Progenitor cell of endocrine pancreas (in vitro differentiated cells): Measurements from ENCODE around the gene TMEM220. TPM values are rescaled to one million over a fixed set of nuclear protein-coding genes. Genes with fewer than 3 reads are reported as not detected.
"Not testable (repeated sequence)": the region's sequence is repeated elsewhere in the genome, so short reads cannot be mapped to it uniquely, and the experiment has no call there.

Experiments used
- DNase-seq: peaks from one replicate; pipeline ENCODE4 v3.0.0; 2021; ENCODE audit warnings: low spot score; ENCODE audit not compliant: unreplicated experiment
- H3K27ac Mint-ChIP-seq: 2 replicates; pipeline ENCODE4 v1.8.0; 2021; ENCODE audit warnings: mild to moderate bottlenecking, moderate library complexity, mixed read lengths
- H3K27me3 Mint-ChIP-seq: 2 replicates; pipeline ENCODE4 v1.8.0; 2021; ENCODE audit warnings: mixed read lengths
- H3K36me3 Mint-ChIP-seq: 2 replicates; pipeline ENCODE4 v1.8.0; 2022; ENCODE audit warnings: mixed read lengths; ENCODE audit not compliant: insufficient read depth
- H3K4me1 Mint-ChIP-seq: 2 replicates; pipeline ENCODE4 v1.8.0; 2021; ENCODE audit warnings: low read depth, mixed read lengths
- H3K4me3 Mint-ChIP-seq: 2 replicates; pipeline ENCODE4 v1.8.0; 2021; ENCODE audit warnings: low read depth, mild to moderate bottlenecking, moderate library complexity, mixed read lengths
- H3K9me3 Mint-ChIP-seq: 2 replicates; pipeline ENCODE4 v1.8.0; 2021; ENCODE audit warnings: low read depth, mixed read lengths
- total RNA-seq: library from RNA; stranded (reverse); gene quantifications from 2 replicates; pipeline ENCODE4 v1.2.1, GENCODE V29; 2021
- TF ChIP-seq, protein P1 (sequence below): fragments of 200-600 bp; sonication (generic); IDR thresholded peaks from one replicate; pipeline ENCODE4 v1.5.0; 2021; ENCODE audit warnings: antibody characterized with exemption, mild to moderate bottlenecking; ENCODE audit not compliant: unreplicated experiment

The TMEM220 gene
- total RNA-seq, 1 donor from 2014 or later = 3.3 TPM

DNA sequence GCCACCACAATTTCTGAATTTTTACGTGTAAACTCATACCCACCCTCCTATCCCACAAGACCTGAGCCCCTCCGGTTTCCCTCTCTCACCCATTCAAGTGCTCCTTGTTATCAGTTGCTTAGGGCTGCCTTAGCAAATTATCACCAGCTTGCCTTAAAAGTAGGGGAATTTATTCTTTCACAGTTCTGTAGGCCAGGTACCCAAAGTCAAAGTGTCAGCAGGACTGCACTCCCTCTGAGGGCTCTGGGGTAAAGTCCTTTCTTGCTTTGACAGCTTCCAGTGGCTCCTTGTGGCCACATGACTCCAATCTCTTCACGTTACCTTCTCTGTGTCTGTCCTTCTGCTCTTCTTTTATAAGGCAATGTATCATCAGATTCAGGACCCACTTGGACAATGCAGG is 7.9 kb upstream of the TMEM220 start:
- TF ChIP-seq, protein P1, sequence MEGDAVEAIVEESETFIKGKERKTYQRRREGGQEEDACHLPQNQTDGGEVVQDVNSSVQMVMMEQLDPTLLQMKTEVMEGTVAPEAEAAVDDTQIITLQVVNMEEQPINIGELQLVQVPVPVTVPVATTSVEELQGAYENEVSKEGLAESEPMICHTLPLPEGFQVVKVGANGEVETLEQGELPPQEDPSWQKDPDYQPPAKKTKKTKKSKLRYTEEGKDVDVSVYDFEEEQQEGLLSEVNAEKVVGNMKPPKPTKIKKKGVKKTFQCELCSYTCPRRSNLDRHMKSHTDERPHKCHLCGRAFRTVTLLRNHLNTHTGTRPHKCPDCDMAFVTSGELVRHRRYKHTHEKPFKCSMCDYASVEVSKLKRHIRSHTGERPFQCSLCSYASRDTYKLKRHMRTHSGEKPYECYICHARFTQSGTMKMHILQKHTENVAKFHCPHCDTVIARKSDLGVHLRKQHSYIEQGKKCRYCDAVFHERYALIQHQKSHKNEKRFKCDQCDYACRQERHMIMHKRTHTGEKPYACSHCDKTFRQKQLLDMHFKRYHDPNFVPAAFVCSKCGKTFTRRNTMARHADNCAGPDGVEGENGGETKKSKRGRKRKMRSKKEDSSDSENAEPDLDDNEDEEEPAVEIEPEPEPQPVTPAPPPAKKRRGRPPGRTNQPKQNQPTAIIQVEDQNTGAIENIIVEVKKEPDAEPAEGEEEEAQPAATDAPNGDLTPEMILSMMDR = no peak
- DNase-seq = no peak
- no peaks in the 10 kb centered on the region for H3K4me1 Mint-ChIP-seq
- H3K9me3 Mint-ChIP-seq = no peaks in the 10 kb centered on the region
- H3K36me3 Mint-ChIP-seq = peaks cover 2% of the 10 kb centered on the region
- H3K4me3 Mint-ChIP-seq = no peak overlapping the region
- H3K27me3 Mint-ChIP-seq = peaks cover 62% of the 10 kb centered on the region
- H3K27ac Mint-ChIP-seq = no peak overlapping the region

DNA sequence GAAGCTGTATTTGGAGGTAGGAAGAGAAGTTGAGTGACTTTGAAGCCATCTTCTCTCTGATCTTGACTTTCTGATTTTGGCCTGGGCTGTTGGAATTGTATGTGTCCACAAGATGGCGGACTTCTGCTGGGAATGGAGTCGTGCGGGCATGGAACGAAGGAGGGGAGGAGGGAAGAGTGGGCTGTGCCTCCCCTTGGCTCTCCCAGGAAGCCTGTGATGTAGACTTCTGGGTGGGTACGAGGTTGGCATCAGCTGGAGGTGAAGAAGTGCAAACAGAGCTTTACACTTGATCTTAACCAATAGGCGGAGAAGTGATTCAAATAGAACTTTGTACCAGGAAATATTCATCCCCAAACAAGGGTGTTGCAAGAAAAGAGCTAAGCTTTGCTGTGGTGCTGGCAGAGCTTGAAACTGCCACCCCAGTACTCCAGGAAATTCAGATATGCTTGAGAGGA is 7.4 kb upstream of the TMEM220 start:
- no peak overlapping the region for H3K4me3 Mint-ChIP-seq
- H3K36me3 Mint-ChIP-seq = no peaks in the 10 kb centered on the region
- no peak overlapping the region for H3K27ac Mint-ChIP-seq
- peak; percentile 42 for DNase-seq
- TF ChIP-seq, protein P1 = peak; percentile 82
- H3K27me3 Mint-ChIP-seq = peaks cover 62% of the 10 kb centered on the region
- no peaks in the 10 kb centered on the region for H3K9me3 Mint-ChIP-seq
- no peaks in the 10 kb centered on the region for H3K4me1 Mint-ChIP-seq

DNA sequence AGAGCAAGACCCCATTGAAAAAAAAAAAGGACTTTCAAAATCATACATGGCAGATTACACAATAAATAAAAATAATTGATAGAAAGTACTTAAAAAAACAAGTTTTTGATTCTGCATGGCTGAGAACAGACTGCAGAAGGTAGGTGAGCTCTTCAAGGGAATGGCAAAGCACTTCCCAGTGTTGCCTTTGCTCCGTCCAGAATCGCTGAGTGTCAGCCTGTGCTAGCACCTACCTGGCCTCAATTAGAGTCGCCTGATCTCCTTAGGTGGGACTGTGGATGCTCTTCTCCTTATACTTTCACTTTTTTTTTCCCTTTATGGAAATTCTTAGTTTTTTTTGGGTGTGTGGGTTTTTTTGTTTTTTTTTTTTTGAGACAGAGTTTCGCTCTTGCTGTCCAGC is 6.0 kb upstream of the TMEM220 start:
- H3K27ac Mint-ChIP-seq = no peak overlapping the region
- no peak overlapping the region for H3K4me3 Mint-ChIP-seq
- DNase-seq = no peak
- peaks cover 58% of the 10 kb centered on the region for H3K27me3 Mint-ChIP-seq
- H3K4me1 Mint-ChIP-seq = peaks cover 1% of the 10 kb centered on the region
- TF ChIP-seq, protein P1 = no peak
- no peaks in the 10 kb centered on the region for H3K36me3 Mint-ChIP-seq
- H3K9me3 Mint-ChIP-seq = no peaks in the 10 kb centered on the region

DNA sequence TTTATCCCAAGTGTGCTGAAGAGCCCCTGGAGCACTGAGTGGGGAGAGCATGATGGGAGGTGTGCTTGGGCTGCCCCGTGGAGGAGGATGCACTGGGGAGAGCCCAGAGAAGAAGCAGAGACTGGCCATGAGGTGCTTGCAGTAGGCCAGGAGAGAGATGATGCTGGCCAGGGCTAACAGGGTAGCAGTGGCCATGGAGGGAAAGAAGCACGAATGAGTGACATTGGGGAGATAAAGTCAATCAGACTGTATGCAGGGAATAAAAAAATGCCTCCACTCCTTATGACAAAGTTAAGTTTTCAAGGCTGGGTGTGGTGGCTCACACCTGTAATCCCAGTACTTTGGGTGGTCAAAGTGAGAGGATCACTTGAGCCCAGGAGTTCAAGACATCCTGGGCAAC is 5.4 kb upstream of the TMEM220 start:
- Mint-ChIP-seq H3K27me3 (peaks cover 58% of the 10 kb centered on the region), H3K4me1 (peaks cover 2% of the 10 kb centered on the region), H3K9me3 (no peaks in the 10 kb centered on the region), H3K4me3 (no peak overlapping the region), H3K36me3 (no peaks in the 10 kb centered on the region), H3K27ac (no peak overlapping the region)
- TF ChIP-seq, protein P1 = no peak
- no peak for DNase-seq

DNA sequence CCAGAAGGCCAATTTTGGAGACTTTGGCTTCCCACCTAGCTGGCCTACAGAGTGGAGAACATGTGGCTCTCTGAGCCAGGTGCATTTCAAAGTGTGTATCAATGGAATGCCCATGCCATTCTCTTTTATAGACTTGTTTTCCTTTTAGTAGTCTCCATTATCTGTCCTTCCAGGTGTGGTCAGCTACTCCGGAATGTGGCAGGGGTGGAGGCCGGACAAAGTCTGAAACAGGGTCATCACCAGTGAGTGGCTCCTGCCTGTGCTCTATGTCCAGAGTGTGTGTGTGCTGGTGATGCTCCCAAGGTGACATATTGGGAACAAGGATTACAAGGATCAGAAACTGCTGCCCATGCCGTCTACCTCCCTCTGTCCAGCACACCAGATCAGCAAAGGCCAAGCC is 3.8 kb upstream of the TMEM220 start:
- H3K9me3 Mint-ChIP-seq = no peaks in the 10 kb centered on the region
- DNase-seq = no peak
- H3K4me3 Mint-ChIP-seq = no peak overlapping the region
- TF ChIP-seq, protein P1 = no peak
- no peaks in the 10 kb centered on the region for H3K36me3 Mint-ChIP-seq
- peaks cover 52% of the 10 kb centered on the region for H3K27me3 Mint-ChIP-seq
- H3K4me1 Mint-ChIP-seq = peaks cover 5% of the 10 kb centered on the region
- no peak overlapping the region for H3K27ac Mint-ChIP-seq

DNA sequence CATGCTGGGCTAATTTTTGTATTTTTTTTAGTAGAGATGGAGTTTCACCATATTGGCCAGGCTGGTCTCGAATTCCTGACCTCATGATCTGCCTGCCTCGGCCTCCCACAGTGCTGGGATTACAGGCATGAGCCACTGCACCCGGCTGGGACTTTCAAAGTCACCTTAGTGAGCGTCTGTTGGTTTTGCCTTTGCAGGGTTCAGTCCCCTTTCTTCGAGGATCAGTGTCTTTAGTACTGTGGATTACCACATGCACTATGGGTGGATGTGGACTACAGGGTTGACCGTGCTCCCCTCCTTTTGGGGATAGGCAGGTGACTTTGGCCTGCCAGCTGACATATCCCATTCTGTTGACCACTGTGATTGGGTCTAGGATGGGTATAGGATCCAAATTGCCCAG is 2.3 kb upstream of the TMEM220 start:
- H3K9me3 Mint-ChIP-seq, H3K36me3 Mint-ChIP-seq, H3K4me1 Mint-ChIP-seq, H3K4me3 Mint-ChIP-seq, H3K27ac Mint-ChIP-seq, DNase-seq: not testable (repeated sequence)
- H3K27me3 Mint-ChIP-seq = peaks cover 42% of the 10 kb centered on the region
